ENCODE measurements around the gene SCN10A. TPM values are rescaled to one million over a fixed set of nuclear protein-coding genes. Genes with fewer than 3 reads are reported as not detected.

The SCN10A gene
- total RNA-seq, 1 donor, result not detected

DNA sequence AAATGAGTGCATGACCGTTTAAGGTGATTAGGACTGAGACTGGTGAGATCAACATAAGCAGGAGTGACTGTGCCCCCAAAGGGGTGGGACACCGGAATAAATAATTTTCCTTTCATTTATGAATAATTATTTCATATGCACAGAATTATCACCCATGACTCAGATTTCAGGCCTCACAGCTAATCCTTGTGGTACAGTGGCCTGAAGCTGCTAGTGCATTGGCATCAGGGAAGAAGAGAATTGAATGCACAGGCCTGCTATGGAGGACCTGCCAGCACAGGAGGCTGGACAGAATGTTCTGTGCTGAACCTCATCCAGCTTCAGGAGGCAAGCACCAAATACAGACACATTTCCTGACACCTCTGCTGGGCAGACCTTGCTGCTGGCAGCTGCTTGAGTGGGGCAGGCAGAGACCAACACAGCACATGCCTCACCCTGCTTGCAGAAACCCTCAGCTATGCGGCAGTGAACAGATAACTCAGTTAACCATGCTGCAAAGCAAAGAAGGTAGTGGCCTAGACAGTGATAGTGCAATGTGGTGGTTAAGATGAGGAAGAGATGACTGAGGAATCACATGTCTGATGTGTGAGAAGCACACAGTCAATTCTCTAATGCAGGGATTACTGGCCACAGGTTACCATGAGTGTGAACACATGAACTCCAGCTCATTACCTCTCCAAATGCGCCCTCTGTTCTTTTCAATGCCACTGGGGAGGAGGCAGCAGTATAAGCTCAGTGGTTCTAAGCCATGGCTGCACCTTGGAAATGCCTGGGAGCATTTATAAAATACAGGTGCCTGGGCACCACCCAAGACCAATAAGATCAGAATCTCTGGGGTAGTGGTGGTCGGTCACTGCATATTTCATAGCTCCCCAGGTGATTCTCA is 98.4 kb downstream of the SCN10A start:
- no peak for DNase-seq (ENCODE audit: low read depth)
- TF ChIP-seq, protein P1, sequence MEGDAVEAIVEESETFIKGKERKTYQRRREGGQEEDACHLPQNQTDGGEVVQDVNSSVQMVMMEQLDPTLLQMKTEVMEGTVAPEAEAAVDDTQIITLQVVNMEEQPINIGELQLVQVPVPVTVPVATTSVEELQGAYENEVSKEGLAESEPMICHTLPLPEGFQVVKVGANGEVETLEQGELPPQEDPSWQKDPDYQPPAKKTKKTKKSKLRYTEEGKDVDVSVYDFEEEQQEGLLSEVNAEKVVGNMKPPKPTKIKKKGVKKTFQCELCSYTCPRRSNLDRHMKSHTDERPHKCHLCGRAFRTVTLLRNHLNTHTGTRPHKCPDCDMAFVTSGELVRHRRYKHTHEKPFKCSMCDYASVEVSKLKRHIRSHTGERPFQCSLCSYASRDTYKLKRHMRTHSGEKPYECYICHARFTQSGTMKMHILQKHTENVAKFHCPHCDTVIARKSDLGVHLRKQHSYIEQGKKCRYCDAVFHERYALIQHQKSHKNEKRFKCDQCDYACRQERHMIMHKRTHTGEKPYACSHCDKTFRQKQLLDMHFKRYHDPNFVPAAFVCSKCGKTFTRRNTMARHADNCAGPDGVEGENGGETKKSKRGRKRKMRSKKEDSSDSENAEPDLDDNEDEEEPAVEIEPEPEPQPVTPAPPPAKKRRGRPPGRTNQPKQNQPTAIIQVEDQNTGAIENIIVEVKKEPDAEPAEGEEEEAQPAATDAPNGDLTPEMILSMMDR (IDR thresholded peaks at IDR 0.05; ENCODE audit: insufficient read depth, low read length), result no peak
- H3K4me3 ChIP-seq (ENCODE audit: low read depth, low read length), result no peak overlapping the region

DNA sequence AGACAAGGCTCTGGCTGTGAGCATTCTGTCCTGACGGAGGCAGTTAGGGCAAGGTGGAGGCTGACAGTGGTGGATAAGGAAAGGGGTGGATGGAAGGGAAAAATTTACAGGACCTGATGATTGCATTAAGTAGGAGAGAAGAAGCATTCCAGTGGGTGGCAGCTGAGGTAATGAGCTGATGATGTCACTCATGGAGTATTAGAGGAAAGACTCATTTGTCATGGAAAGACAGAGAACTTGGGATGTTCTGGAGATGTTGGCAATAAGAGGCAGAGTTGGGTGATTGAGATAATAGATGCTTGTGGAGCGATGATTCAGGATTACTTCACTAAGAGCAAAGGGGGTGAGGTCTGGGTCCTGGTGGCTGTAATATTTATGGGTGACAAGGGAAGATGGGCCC is 102.9 kb downstream of the SCN10A start:
- no peak for DNase-seq (ENCODE audit: low read depth)
- TF ChIP-seq, protein P1 (IDR thresholded peaks at IDR 0.05; ENCODE audit: insufficient read depth, low read length), result no peak
- no peak overlapping the region for H3K4me3 ChIP-seq (ENCODE audit: low read depth, low read length)

DNA sequence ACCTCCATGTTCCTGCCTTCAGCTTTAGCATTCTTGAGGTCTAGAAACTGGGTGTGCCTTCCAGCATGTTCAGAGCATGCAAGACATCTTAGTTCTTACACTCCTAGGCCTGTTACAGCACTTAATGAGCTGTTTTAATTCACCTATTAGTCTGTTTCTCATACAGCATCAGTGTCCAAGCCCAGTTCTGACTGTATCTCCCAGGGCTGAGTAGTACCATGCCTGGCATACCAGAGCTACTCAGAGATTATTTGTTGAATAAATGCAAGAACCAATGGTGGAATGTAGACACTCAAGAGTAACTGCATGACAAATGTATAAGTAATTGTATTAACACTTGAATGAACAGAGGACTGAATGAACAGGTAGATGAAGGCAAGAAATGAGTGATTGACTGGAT is 104.7 kb downstream of the SCN10A start:
- TF ChIP-seq, protein P1 (IDR thresholded peaks at IDR 0.05; ENCODE audit: insufficient read depth, low read length), result no peak
- H3K4me3 ChIP-seq (ENCODE audit: low read depth, low read length), result no peak overlapping the region
- DNase-seq (ENCODE audit: low read depth), result no peak

DNA sequence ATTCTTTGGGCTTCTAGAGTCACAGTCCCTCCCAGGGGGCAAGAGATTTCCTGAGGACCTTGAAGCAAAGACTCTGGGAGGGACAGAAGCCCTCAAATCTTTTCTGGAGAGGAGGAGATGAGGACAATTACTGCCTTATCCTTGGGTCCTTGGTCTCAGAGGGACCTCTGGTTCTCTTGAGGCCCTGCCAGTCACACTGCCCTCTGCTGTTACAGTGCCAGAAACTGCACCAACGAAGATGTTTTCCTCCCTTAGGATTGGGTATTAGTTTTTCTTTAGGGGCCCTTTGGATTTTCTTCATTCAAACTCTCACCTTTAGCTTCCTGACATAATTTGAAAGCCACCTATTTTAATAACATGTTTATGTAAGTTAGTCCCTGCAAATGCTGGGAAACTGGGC is 108.3 kb downstream of the SCN10A start:
- DNase-seq (ENCODE audit: low read depth), result no peak
- TF ChIP-seq, protein P1 (IDR thresholded peaks at IDR 0.05; ENCODE audit: insufficient read depth, low read length), result peak; percentile 25
- no peak overlapping the region for H3K4me3 ChIP-seq (ENCODE audit: low read depth, low read length)

DNA sequence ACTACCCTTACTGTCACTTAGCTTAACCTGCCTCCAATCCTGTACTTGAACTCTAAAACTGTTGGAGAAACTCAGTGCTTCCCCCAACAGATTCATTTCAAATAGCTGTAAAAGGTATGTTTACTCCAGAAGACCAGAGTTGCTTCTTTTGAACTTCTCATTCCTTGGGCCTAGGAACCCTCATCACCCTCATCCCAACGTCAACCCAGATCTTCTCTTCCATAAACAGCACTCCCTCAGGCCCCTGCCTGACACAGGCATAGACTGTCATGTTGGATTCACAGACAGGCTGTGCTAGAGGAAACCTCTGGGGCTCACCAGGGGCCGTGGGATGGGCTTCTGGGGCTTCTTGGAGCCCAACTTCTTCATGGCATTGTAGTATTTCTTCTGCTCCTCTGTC is 109.1 kb downstream of the SCN10A start:
- no peak overlapping the region for H3K4me3 ChIP-seq (ENCODE audit: low read depth, low read length)
- no peak for DNase-seq (ENCODE audit: low read depth)
- TF ChIP-seq, protein P1 (IDR thresholded peaks at IDR 0.05; ENCODE audit: insufficient read depth, low read length), result no peak

DNA sequence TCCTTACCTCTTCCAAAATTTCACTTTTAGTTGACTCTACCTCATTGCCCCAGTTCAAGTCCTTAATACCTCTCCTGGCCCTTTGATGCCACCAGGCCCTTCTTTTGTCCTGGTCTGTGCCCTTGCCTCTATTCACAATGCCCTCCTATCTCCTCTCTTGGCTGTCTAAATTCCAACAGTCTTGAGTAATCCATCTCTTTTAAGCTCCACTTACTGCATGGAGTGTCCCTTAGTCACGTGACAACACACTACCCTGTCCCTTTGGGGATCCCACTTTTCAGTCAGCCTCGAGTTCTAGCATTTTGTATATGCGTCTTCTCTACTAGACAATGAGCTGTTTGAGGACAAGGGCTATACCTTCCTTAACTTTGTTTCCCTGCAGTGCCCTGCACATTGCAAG is 113.8 kb downstream of the SCN10A start:
- H3K4me3 ChIP-seq (ENCODE audit: low read depth, low read length), result no peak overlapping the region
- no peak for DNase-seq (ENCODE audit: low read depth)
- TF ChIP-seq, protein P1 (IDR thresholded peaks at IDR 0.05; ENCODE audit: insufficient read depth, low read length), result no peak

All from fibroblast of the aortic adventitia (primary cell).